Ishikawa (cell line): Measurements from ENCODE around the gene GNG7.

Experiments used
- CEBPB ChIP-seq: IDR thresholded peaks from 2 replicates; pipeline ENCODE4 v1.6.1; 2012
- CREB1 ChIP-seq: IDR thresholded peaks from 2 replicates; pipeline ENCODE4 v1.6.1; 2012; ENCODE audit warnings: low read depth
- EGR1 ChIP-seq: IDR thresholded peaks from 2 replicates; pipeline ENCODE4 v1.6.1; 2012
- EP300 ChIP-seq: IDR thresholded peaks from 2 replicates; pipeline ENCODE4 v1.6.1; 2012; ENCODE audit warnings: borderline replicate concordance
- MAX ChIP-seq: IDR thresholded peaks from 2 replicates; pipeline ENCODE4 v1.6.1; 2012
- NFIC ChIP-seq: IDR thresholded peaks from 2 replicates; pipeline ENCODE4 v1.6.1; 2012
- RAD21 ChIP-seq: IDR thresholded peaks from 2 replicates; pipeline ENCODE4 v1.6.1; 2012; ENCODE audit warnings: low read depth
- TAF1 ChIP-seq: IDR thresholded peaks from 2 replicates; pipeline ENCODE4 v1.6.1; 2012; ENCODE audit warnings: low read depth, mild to moderate bottlenecking
- TCF12 ChIP-seq: IDR thresholded peaks from 2 replicates; pipeline ENCODE4 v1.6.1; 2012; ENCODE audit warnings: low read depth
- TEAD4 ChIP-seq: IDR thresholded peaks from 2 replicates; pipeline ENCODE4 v1.6.1; 2012
- YY1 ChIP-seq: IDR thresholded peaks from 2 replicates; pipeline ENCODE4 v1.6.1; 2012; ENCODE audit warnings: low read depth
- ZBTB7A ChIP-seq: IDR thresholded peaks from 2 replicates; pipeline ENCODE4 v1.6.1; 2012; ENCODE audit warnings: low read depth
- TF ChIP-seq, protein P1 (sequence below): IDR thresholded peaks from 2 replicates; pipeline ENCODE4 v1.6.1; 2012
- TF ChIP-seq, protein P2 (sequence below): IDR thresholded peaks from 2 replicates; pipeline ENCODE4 v1.6.1; 2012; ENCODE audit warnings: low read depth, mild to moderate bottlenecking

- TF ChIP-seq TAF1 (no peak), MAX (no peak), RAD21 (no peak), EP300 (no peak), CEBPB (no peak), ZBTB7A (no peak), EGR1 (no peak), TCF12 (no peak), CREB1 (no peak), YY1 (no peak), TEAD4 (no peak), NFIC (no peak)
- TF ChIP-seq, protein P1, sequence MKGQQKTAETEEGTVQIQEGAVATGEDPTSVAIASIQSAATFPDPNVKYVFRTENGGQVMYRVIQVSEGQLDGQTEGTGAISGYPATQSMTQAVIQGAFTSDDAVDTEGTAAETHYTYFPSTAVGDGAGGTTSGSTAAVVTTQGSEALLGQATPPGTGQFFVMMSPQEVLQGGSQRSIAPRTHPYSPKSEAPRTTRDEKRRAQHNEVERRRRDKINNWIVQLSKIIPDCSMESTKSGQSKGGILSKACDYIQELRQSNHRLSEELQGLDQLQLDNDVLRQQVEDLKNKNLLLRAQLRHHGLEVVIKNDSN = no peak
- TF ChIP-seq, protein P2, sequence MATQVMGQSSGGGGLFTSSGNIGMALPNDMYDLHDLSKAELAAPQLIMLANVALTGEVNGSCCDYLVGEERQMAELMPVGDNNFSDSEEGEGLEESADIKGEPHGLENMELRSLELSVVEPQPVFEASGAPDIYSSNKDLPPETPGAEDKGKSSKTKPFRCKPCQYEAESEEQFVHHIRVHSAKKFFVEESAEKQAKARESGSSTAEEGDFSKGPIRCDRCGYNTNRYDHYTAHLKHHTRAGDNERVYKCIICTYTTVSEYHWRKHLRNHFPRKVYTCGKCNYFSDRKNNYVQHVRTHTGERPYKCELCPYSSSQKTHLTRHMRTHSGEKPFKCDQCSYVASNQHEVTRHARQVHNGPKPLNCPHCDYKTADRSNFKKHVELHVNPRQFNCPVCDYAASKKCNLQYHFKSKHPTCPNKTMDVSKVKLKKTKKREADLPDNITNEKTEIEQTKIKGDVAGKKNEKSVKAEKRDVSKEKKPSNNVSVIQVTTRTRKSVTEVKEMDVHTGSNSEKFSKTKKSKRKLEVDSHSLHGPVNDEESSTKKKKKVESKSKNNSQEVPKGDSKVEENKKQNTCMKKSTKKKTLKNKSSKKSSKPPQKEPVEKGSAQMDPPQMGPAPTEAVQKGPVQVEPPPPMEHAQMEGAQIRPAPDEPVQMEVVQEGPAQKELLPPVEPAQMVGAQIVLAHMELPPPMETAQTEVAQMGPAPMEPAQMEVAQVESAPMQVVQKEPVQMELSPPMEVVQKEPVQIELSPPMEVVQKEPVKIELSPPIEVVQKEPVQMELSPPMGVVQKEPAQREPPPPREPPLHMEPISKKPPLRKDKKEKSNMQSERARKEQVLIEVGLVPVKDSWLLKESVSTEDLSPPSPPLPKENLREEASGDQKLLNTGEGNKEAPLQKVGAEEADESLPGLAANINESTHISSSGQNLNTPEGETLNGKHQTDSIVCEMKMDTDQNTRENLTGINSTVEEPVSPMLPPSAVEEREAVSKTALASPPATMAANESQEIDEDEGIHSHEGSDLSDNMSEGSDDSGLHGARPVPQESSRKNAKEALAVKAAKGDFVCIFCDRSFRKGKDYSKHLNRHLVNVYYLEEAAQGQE = no peak
Observed at GRCh38 chr19:2512523-2513431, 189.7 kb downstream of the GNG7 start.
